HTR-8/SVneo (cell line): ENCODE results near the gene CUL4A.
"Not testable (repeated sequence)": the region's sequence is repeated elsewhere in the genome, so short reads cannot be mapped to it uniquely, and the experiment has no call there.

Experiments used
- DNase-seq: peaks from one replicate; pipeline ENCODE4 v3.0.0; 2011; ENCODE audit warnings: low spot score, mixed read lengths; ENCODE audit not compliant: insufficient read length
- FAIRE-seq: peaks from 2 replicates; lab custom pipeline; 2011; peaks lifted over from hg19 to GRCh38; lab: Jason Lieb, UNC

The CUL4A gene

GRCh38 chr13:113274721-113275120 is 65.3 kb downstream of the CUL4A start:
- DNase-seq (no peak), FAIRE-seq (no peak)

GRCh38 chr13:113275387-113275786 is 66.0 kb downstream of the CUL4A start:
- peak; percentile 42 for DNase-seq
- no peak for FAIRE-seq

GRCh38 chr13:113280126-113280525 is 70.7 kb downstream of the CUL4A start:
- DNase-seq (no peak), FAIRE-seq (no peak)

GRCh38 chr13:113283904-113284303 is 74.5 kb downstream of the CUL4A start:
- no peak for FAIRE-seq

GRCh38 chr13:113288880-113289279 is 79.5 kb downstream of the CUL4A start:
- FAIRE-seq: no peak
- DNase-seq: no peak

More at GRCh38 chr13:113283904-113284303, 74.5 kb downstream of the CUL4A start:
- no peak for DNase-seq

- DNase-seq (no peak), FAIRE-seq (no peak)
These were observed 81.7 kb downstream of the CUL4A start for GRCh38 chr13:113291129-113291528.

GRCh38 chr13:113292021-113292862 is 82.8 kb downstream of the CUL4A start:
- peak; percentile 60 for FAIRE-seq

GRCh38 chr13:113293686-113294085 is 84.3 kb downstream of the CUL4A start:
- no peak for DNase-seq
- no peak for FAIRE-seq

More at GRCh38 chr13:113292021-113292862, 82.8 kb downstream of the CUL4A start:
- DNase-seq: no peak

- DNase-seq: no peak
- no peak for FAIRE-seq
These were observed 86.4 kb downstream of the CUL4A start for GRCh38 chr13:113295776-113296175.

- peak; percentile 91 for DNase-seq
- FAIRE-seq: peak; percentile 77
These were observed 87.5 kb downstream of the CUL4A start, which contains the start of gene LAMP1 for GRCh38 chr13:113296823-113297369. LAMP1 (plus strand) TSS chr13:113297239; CDS start chr13:113297435, 196 bp downstream.

- no peak for FAIRE-seq
These were observed 88.1 kb downstream of the CUL4A start for GRCh38 chr13:113297370-113298042.

GRCh38 chr13:113298043-113298945 is 88.9 kb downstream of the CUL4A start:
- DNase-seq (no peak), FAIRE-seq (no peak)

More at GRCh38 chr13:113297370-113298042, 88.1 kb downstream of the CUL4A start:
- no peak for DNase-seq

- FAIRE-seq (no peak), DNase-seq (no peak)
These were observed 90.5 kb downstream of the CUL4A start for GRCh38 chr13:113299951-113300350.

- DNase-seq (no peak), FAIRE-seq (no peak)
These were observed 93.6 kb downstream of the CUL4A start for GRCh38 chr13:113302986-113303385.

GRCh38 chr13:113304121-113304520 is 94.7 kb downstream of the CUL4A start:
- DNase-seq: no peak
- FAIRE-seq: no peak

GRCh38 chr13:113305208-113305607 is 95.8 kb downstream of the CUL4A start:
- no peak for DNase-seq

GRCh38 chr13:113307491-113307890 is 98.1 kb downstream of the CUL4A start:
- DNase-seq (no peak), FAIRE-seq (no peak)

More at GRCh38 chr13:113305208-113305607, 95.8 kb downstream of the CUL4A start:
- FAIRE-seq: no peak

- DNase-seq (no peak), FAIRE-seq (no peak)
These were observed 100.1 kb downstream of the CUL4A start for GRCh38 chr13:113309473-113309872.

GRCh38 chr13:113314112-113314511 is 104.7 kb downstream of the CUL4A start:
- FAIRE-seq, DNase-seq: not testable (repeated sequence)
